Fibroblast of the aortic adventitia (primary cell): ENCODE results near the gene FAM53B. TPM values are rescaled to one million over a fixed set of nuclear protein-coding genes. Genes with fewer than 3 reads are reported as not detected.

ENCODE experiments used
- DNase-seq: peaks from one replicate; pipeline ENCODE4 v3.0.0-alpha.2; 2010; ENCODE audit warnings: low read depth
- H3K4me3 ChIP-seq: 2 replicates; pipeline ENCODE4 v1.5.1; 2011; ENCODE audit warnings: low read depth, mild to moderate bottlenecking, control low read depth, low read length, moderate library complexity
- CTCF ChIP-seq: IDR thresholded peaks from 2 replicates; pipeline ENCODE4 v1.5.1; 2011; ENCODE audit warnings: mild to moderate bottlenecking, low read length, control low read depth, inconsistent platforms; ENCODE audit not compliant: insufficient read depth
- total RNA-seq: library from RNA; depleted of rRNA; stranded (reverse); fragments of >200 nt; gene quantifications from 2 replicates; pipeline ENCODE4 v1.2.3, GENCODE V29; 2012; ENCODE audit warnings: low replicate concordance

The FAM53B gene
- total RNA-seq, 1 donor: 9.2 TPM

- DNase-seq: no peak
- no peak overlapping the region for H3K4me3 ChIP-seq
- no peak for TF ChIP-seq CTCF
These were observed 118.3 kb downstream of the FAM53B start for GRCh38 chr10:124625831-124626238.

GRCh38 chr10:124624895-124625294 is 119.3 kb downstream of the FAM53B start:
- H3K4me3 ChIP-seq: no peak overlapping the region
- TF ChIP-seq CTCF: no peak

GRCh38 chr10:124624466-124624865 is 119.7 kb downstream of the FAM53B start:
- no peak for TF ChIP-seq CTCF
- DNase-seq: no peak
- H3K4me3 ChIP-seq: no peak overlapping the region

More at GRCh38 chr10:124624895-124625294, 119.3 kb downstream of the FAM53B start:
- no peak for DNase-seq

GRCh38 chr10:124624006-124624405 is 120.2 kb downstream of the FAM53B start:
- no peak overlapping the region for H3K4me3 ChIP-seq
- TF ChIP-seq CTCF: no peak
- no peak for DNase-seq

GRCh38 chr10:124622866-124623536 is 121.2 kb downstream of the FAM53B start:
- no peak for DNase-seq
- TF ChIP-seq CTCF: no peak

GRCh38 chr10:124622158-124622557 is 122.0 kb downstream of the FAM53B start:
- no peak for TF ChIP-seq CTCF
- no peak for DNase-seq
- no peak overlapping the region for H3K4me3 ChIP-seq

More at GRCh38 chr10:124622866-124623536, 121.2 kb downstream of the FAM53B start:
- H3K4me3 ChIP-seq: no peak overlapping the region

- no peak for DNase-seq
- TF ChIP-seq CTCF: no peak
- no peak overlapping the region for H3K4me3 ChIP-seq
These were observed 122.5 kb downstream of the FAM53B start for GRCh38 chr10:124621637-124622036.
